Osteocyte (in vitro differentiated cells): ENCODE data around the gene RAD17. TPM values are rescaled to one million over a fixed set of nuclear protein-coding genes. Genes with fewer than 3 reads are reported as not detected.
"Not testable (repeated sequence)": the region's sequence is repeated elsewhere in the genome, so short reads cannot be mapped to it uniquely, and the experiment has no call there.

Experiments
- DNase-seq: peaks from one replicate; pipeline ENCODE4 v3.0.0; 2021; ENCODE audit warnings: mixed read lengths; ENCODE audit not compliant: unreplicated experiment; ENCODE audit errors: extremely low spot score
- H3K27ac Mint-ChIP-seq: one replicate; pipeline ENCODE4 v1.8.0; 2021; ENCODE audit warnings: mild to moderate bottlenecking, mixed read lengths; ENCODE audit not compliant: unreplicated experiment
- H3K27me3 Mint-ChIP-seq: one replicate; pipeline ENCODE4 v1.8.0; 2021; ENCODE audit warnings: mixed read lengths; ENCODE audit not compliant: unreplicated experiment
- H3K36me3 Mint-ChIP-seq: one replicate; pipeline ENCODE4 v1.8.0; 2021; ENCODE audit warnings: mixed read lengths; ENCODE audit not compliant: unreplicated experiment
- H3K4me1 Mint-ChIP-seq: one replicate; pipeline ENCODE4 v1.8.0; 2021; ENCODE audit warnings: mixed read lengths; ENCODE audit not compliant: unreplicated experiment
- H3K4me3 Mint-ChIP-seq: one replicate; pipeline ENCODE4 v1.8.0; 2021; ENCODE audit warnings: mild to moderate bottlenecking, moderate library complexity, mixed read lengths; ENCODE audit not compliant: unreplicated experiment
- H3K9me3 Mint-ChIP-seq: one replicate; pipeline ENCODE4 v1.8.0; 2021; ENCODE audit warnings: mixed read lengths; ENCODE audit not compliant: unreplicated experiment
- CTCF ChIP-seq: fragments of 200-600 bp; sonication (generic); IDR thresholded peaks from 2 replicates; pipeline ENCODE4 v1.5.0; 2021; ENCODE audit warnings: antibody characterized with exemption, mild to moderate bottlenecking, moderate library complexity
- total RNA-seq: library from RNA; stranded (reverse); gene quantifications from 2 replicates; pipeline ENCODE4 v1.2.1, GENCODE V29; 2021

RAD17 gene
- total RNA-seq, 1 donor from 2014 or later, result 30.1 TPM

GRCh38 chr5:69418554-69418953, 48.9 kb downstream of the RAD17 start:
- Mint-ChIP-seq H3K27ac (no peak overlapping the region), H3K4me3 (no peak overlapping the region), H3K27me3 (no peaks in the 10 kb centered on the region), H3K9me3 (no peaks in the 10 kb centered on the region), H3K4me1 (no peaks in the 10 kb centered on the region), H3K36me3 (peaks cover 14% of the 10 kb centered on the region)
- no peak for DNase-seq
- TF ChIP-seq CTCF, result no peak

GRCh38 chr5:69431424-69432303, 62.0 kb downstream of the RAD17 start:
- Mint-ChIP-seq H3K4me1 (peaks cover 5% of the 10 kb centered on the region), H3K36me3 (no peaks in the 10 kb centered on the region), H3K9me3 (no peaks in the 10 kb centered on the region), H3K4me3 (no peak overlapping the region), H3K27ac (no peak overlapping the region), H3K27me3 (no peaks in the 10 kb centered on the region)
- DNase-seq, result no peak
- no peak for TF ChIP-seq CTCF

DNA sequence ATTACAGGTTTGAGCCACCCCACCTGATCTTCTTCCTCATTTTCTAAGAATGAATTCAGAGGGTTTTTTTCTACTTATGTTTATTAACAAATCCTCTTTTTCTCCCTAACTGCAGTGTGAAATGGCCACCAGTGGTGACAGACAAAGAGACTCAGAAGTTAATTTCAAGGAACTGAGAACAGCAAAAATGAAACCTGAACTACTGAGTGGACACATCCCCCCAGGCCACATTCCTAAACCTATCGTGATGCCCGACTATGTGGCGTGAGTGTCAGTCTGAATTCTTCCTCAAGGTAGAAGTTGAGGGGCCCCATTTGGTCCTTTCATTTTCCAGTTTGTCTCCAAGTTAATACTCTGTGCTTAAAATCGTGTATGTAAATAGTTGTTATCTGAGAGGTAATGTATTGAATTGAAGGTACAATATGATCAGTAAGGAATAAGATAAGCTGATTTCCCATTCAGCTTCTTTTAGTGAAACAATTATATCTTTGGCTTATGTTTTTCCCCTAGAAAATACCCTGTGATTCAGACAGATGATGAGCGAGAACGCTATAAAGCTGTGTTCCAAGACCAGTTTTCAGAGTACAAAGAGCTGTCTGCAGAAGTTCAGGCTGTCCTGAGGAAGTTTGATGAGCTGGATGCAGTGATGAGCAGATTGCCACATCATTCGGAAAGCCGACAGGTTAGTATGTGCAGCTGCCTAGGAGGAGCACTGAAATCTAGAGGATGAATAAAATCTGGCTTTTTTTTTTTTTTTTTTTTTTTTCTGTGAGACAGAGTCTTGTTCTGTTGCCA, 63.0 kb downstream of the RAD17 start:
- Mint-ChIP-seq H3K4me3 (no peak overlapping the region), H3K27me3 (no peaks in the 10 kb centered on the region), H3K9me3 (no peaks in the 10 kb centered on the region), H3K36me3 (no peaks in the 10 kb centered on the region), H3K27ac (no peak overlapping the region), H3K4me1 (peaks cover 5% of the 10 kb centered on the region)
- no peak for DNase-seq
- TF ChIP-seq CTCF, result no peak

GRCh38 chr5:69435276-69435884, 65.8 kb downstream of the RAD17 start:
- H3K27ac Mint-ChIP-seq, H3K36me3 Mint-ChIP-seq, H3K9me3 Mint-ChIP-seq, H3K27me3 Mint-ChIP-seq, H3K4me3 Mint-ChIP-seq: not testable (repeated sequence)
- peaks cover 12% of the 10 kb centered on the region for H3K4me1 Mint-ChIP-seq
- peak; percentile 23 for DNase-seq

DNA sequence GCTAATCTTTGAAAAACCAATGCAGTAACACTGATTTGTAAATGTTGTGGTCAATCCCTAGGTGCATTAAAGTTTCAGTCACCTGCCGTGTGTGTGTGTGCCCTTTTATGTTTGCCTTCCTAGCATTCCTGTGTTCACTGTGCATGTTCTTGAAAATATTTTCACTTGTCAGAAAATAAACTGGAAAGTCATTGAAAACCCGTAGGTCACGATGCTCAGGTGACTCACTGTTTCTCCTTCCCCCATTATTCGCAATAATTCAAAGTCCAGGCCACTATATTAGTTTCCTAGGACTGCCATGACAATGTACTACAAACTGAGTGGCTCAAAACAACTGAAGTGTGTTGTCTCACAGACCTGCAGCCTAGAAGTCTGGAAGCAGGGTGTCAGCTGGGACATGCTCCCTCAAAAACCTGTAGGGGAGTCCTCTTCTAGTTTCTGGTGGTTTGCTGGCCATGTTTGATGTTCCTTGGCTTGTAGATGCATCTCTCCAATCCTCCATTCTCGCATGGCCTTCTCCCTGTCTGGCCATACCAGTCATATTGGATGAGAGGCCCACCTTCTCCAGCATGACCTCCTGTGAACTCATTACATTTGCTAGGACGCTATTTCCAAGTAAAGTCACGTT, 74.6 kb downstream of the RAD17 start:
- Mint-ChIP-seq H3K4me3 (no peak overlapping the region), H3K4me1 (peaks cover 12% of the 10 kb centered on the region), H3K36me3 (no peaks in the 10 kb centered on the region), H3K27ac (no peak overlapping the region), H3K9me3 (no peaks in the 10 kb centered on the region), H3K27me3 (no peaks in the 10 kb centered on the region)
- peak; percentile 11 for DNase-seq
- no peak for TF ChIP-seq CTCF
